Panc1 (cell line): ENCODE measurements around the gene ANKRD55.

ENCODE experiments used
- POLR2AphosphoS5 ChIP-seq: IDR thresholded peaks from 2 replicates; pipeline ENCODE4 v1.6.1; 2012; ENCODE audit warnings: mild to moderate bottlenecking, low read depth, low read length, moderate library complexity
- REST ChIP-seq, 2 experiments: IDR thresholded peaks; 2 replicates each; pipeline ENCODE4 v1.6.1; 2011 to 2012; ENCODE audit warnings: low read depth in 2 of 2, control low read depth in 1 of 2, low read length in 1 of 2, mild to moderate bottlenecking in 1 of 2, moderate library complexity in 1 of 2; ENCODE audit not compliant: insufficient read depth in 1 of 2
- SIN3A ChIP-seq: IDR thresholded peaks from 2 replicates; pipeline ENCODE4 v1.6.1; 2012; ENCODE audit warnings: low read depth, mild to moderate bottlenecking, low read length, moderate library complexity, borderline replicate concordance; ENCODE audit not compliant: insufficient read depth
- TCF7L2 ChIP-seq: IDR thresholded peaks from 2 replicates; pipeline ENCODE4 v1.6.1; 2011; ENCODE audit warnings: mild to moderate bottlenecking, low read depth, low read length, inconsistent platforms
- TF ChIP-seq, protein P1 (sequence below): fragments of 450-650 bp; IDR thresholded peaks from 2 replicates; pipeline ENCODE4 v1.5.1; 2017; ENCODE audit warnings: mild to moderate bottlenecking

- TF ChIP-seq, protein P1, sequence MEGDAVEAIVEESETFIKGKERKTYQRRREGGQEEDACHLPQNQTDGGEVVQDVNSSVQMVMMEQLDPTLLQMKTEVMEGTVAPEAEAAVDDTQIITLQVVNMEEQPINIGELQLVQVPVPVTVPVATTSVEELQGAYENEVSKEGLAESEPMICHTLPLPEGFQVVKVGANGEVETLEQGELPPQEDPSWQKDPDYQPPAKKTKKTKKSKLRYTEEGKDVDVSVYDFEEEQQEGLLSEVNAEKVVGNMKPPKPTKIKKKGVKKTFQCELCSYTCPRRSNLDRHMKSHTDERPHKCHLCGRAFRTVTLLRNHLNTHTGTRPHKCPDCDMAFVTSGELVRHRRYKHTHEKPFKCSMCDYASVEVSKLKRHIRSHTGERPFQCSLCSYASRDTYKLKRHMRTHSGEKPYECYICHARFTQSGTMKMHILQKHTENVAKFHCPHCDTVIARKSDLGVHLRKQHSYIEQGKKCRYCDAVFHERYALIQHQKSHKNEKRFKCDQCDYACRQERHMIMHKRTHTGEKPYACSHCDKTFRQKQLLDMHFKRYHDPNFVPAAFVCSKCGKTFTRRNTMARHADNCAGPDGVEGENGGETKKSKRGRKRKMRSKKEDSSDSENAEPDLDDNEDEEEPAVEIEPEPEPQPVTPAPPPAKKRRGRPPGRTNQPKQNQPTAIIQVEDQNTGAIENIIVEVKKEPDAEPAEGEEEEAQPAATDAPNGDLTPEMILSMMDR = no peak
- no peak for TF ChIP-seq TCF7L2
- TF ChIP-seq POLR2AphosphoS5 = no peak
- no peak for TF ChIP-seq SIN3A
- no peak for TF ChIP-seq REST (IDR thresholded peaks at IDR 0.05; ENCODE audit: insufficient read depth in 1 of 2, low read depth in 2 of 2, low read length in 1 of 2)
Observed at GRCh38 chr5:56245481-56245880, 12.4 kb upstream of the ANKRD55 start.
